K562 (cell line): ENCODE data around the gene TIMM17A. TPM values are rescaled to one million over a fixed set of nuclear protein-coding genes. Genes with fewer than 3 reads are reported as not detected.

ENCODE experiments used
- CBX3 ChIP-seq, 2 experiments: IDR thresholded peaks; 1 replicate in 1 of 2; 2 replicates in 1 of 2; pipeline ENCODE4 v1.6.1; 2012; ENCODE audit warnings: inconsistent platforms in 2 of 2, low read length in 2 of 2, borderline replicate concordance in 1 of 2, control low read depth in 1 of 2
- CHD4 ChIP-seq: fragments of 200-600 bp; sonication (generic); IDR thresholded peaks from 3 replicates; pipeline ENCODE4 v1.6.1; 2012; ENCODE audit warnings: low read depth, mild to moderate bottlenecking, mixed read lengths, low read length, inconsistent platforms; ENCODE audit not compliant: insufficient read depth, insufficient replicate concordance, poor library complexity, severe bottlenecking
- HDAC2 ChIP-seq: fragments of 450-650 bp; IDR thresholded peaks from 2 replicates; pipeline ENCODE4 v1.6.1; 2016; ENCODE audit warnings: mild to moderate bottlenecking
- PURB ChIP-seq: sonication (generic); formaldehyde crosslinking; IDR thresholded peaks from 2 replicates; pipeline ENCODE4 v1.9.0; 2021; ENCODE audit warnings: low read depth, mild to moderate bottlenecking, missing genetic modification reagents
- SMAD1 ChIP-seq: fragments of 150-350 bp; IDR thresholded peaks from 2 replicates; pipeline ENCODE4 v1.6.1; 2014; ENCODE audit warnings: low read length, low read depth; ENCODE audit not compliant: partially characterized antibody
- SMARCA5 ChIP-seq: fragments of 450-650 bp; IDR thresholded peaks from 2 replicates; pipeline ENCODE4 v1.6.1; 2016
- SNIP1 ChIP-seq: fragments of 450-650 bp; IDR thresholded peaks from 2 replicates; pipeline ENCODE4 v1.7.1; 2017; ENCODE audit warnings: low read depth, mild to moderate bottlenecking
- THRAP3 ChIP-seq: fragments of 450-650 bp; IDR thresholded peaks from 2 replicates; pipeline ENCODE4 v1.6.1; 2016; ENCODE audit warnings: mild to moderate bottlenecking, inconsistent platforms, borderline replicate concordance
- ZNF23 ChIP-seq: fragments of 250-450 bp; sonication (Bioruptor Pico); IDR thresholded peaks from 2 replicates; pipeline ENCODE4 v1.4.0; 2020; ENCODE audit warnings: mild to moderate bottlenecking
- ZNF232 ChIP-seq: sonication (generic); formaldehyde crosslinking; IDR thresholded peaks from 2 replicates; pipeline ENCODE4 v1.8.0; 2022; ENCODE audit warnings: mild to moderate bottlenecking, missing genetic modification reagents
- ZNF644 ChIP-seq: fragments of 200-800 bp; sonication (Bioruptor generic); IDR thresholded peaks from 2 replicates; pipeline ENCODE4 v1.6.1; 2016; ENCODE audit warnings: low read depth, missing genetic modification characterization, missing compliant biosample characterization
- polyA plus RNA-seq, 8 experiments: library from polyadenylated mRNA; depleted of rRNA in 4 of 8; stranded (reverse) in 5 of 8; unstranded in 3 of 8; fragments of >200 nt; fragmentation: Nextera tagmentation in 2 of 8; fragmentation: Illumina TruSeq in 1 of 8; extraction: Ambion mirVana in 2 of 8; extraction: Trizol in 1 of 8; gene quantifications; 2 replicates each; pipeline versions ENCODE4 v1.2.1 to v1.2.3, GENCODE V29; 2011 to 2014; ENCODE audit warnings: inconsistent platforms in 1 of 8, missing spikeins in 1 of 8
- total RNA-seq, 7 experiments: library from RNA; depleted of rRNA in 6 of 7; stranded (reverse); fragments of >200 nt in 6 of 7; fragmentation: Illumina TruSeq in 2 of 7; extraction: Trizol in 2 of 7; gene quantifications; 2 replicates each; pipeline versions ENCODE4 v1.2.1 to v1.2.3, GENCODE V29; 2011 to 2021; ENCODE audit warnings: low replicate concordance in 1 of 7
- TF ChIP-seq, protein P1 (sequence below): fragments of 250-450 bp; sonication (Bioruptor Pico); IDR thresholded peaks from 2 replicates; pipeline ENCODE4 v1.9.0; 2021; ENCODE audit warnings: mild to moderate bottlenecking, inconsistent platforms
- TF ChIP-seq, protein P2 (sequence below): IDR thresholded peaks from 3 replicates; pipeline ENCODE4 v1.6.1; 2011; ENCODE audit warnings: borderline replicate concordance, mild to moderate bottlenecking, moderate library complexity; ENCODE audit not compliant: insufficient read length; ENCODE audit errors: extremely low read depth
- TF ChIP-seq, protein P3 (sequence below): sonication (generic); formaldehyde crosslinking; IDR thresholded peaks from 2 replicates; pipeline ENCODE4 v1.8.0; 2022; ENCODE audit warnings: mild to moderate bottlenecking, low read depth, missing genetic modification reagents
- TF ChIP-seq, protein P4 (sequence below): sonication (generic); formaldehyde crosslinking; IDR thresholded peaks from 2 replicates; pipeline ENCODE4 v1.8.1; 2023; ENCODE audit warnings: mild to moderate bottlenecking, missing genetic modification reagents, moderate library complexity
- TF ChIP-seq, protein P5 (sequence below): fragments of 250-450 bp; sonication (Bioruptor Pico); IDR thresholded peaks from 2 replicates; pipeline ENCODE4 v1.5.0; 2021; ENCODE audit warnings: mild to moderate bottlenecking, borderline replicate concordance

The TIMM17A gene
- total and polyA plus RNA-seq, 9 of the 15 experiments (the other 6 are each of a cell fraction or from before 2014, with no cell fraction given): 116 to 744 (median 180) TPM

DNA sequence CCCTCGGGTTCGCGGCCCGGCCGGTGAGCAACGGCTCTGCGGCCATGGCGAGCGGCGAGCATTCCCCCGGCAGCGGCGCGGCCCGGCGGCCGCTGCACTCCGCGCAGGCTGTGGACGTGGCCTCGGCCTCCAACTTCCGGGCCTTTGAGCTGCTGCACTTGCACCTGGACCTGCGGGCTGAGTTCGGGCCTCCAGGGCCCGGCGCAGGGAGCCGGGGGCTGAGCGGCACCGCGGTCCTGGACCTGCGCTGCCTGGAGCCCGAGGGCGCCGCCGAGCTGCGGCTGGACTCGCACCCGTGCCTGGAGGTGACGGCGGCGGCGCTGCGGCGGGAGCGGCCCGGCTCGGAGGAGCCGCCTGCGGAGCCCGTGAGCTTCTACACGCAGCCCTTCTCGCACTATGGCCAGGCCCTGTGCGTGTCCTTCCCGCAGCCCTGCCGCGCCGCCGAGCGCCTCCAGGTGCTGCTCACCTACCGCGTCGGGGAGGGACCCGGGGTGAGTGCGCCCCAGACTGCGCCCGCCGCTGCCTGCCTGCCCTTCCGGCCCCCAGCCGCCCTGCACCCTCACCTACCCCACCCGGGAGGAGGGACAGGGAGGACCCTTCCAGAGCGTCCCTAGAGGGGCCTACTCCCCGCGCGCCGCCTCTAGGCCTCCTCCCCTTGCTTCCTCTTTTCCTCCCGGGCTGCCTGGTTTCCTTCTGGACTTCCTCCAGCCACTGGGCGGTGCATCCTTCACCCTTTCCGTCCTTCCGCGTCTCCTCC, 27.5 kb downstream of the TIMM17A start, which contains the start of gene RNPEP (continued):
- TF ChIP-seq, protein P1, sequence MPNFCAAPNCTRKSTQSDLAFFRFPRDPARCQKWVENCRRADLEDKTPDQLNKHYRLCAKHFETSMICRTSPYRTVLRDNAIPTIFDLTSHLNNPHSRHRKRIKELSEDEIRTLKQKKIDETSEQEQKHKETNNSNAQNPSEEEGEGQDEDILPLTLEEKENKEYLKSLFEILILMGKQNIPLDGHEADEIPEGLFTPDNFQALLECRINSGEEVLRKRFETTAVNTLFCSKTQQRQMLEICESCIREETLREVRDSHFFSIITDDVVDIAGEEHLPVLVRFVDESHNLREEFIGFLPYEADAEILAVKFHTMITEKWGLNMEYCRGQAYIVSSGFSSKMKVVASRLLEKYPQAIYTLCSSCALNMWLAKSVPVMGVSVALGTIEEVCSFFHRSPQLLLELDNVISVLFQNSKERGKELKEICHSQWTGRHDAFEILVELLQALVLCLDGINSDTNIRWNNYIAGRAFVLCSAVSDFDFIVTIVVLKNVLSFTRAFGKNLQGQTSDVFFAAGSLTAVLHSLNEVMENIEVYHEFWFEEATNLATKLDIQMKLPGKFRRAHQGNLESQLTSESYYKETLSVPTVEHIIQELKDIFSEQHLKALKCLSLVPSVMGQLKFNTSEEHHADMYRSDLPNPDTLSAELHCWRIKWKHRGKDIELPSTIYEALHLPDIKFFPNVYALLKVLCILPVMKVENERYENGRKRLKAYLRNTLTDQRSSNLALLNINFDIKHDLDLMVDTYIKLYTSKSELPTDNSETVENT (CRISPR knock-in tag): peak; percentile 67; the same call in 1 of the 2 replicates
- TF ChIP-seq ZNF644 (tag) (no peak), CHD4 (peak; percentile 45), ZNF232 (CRISPR knock-in tag) (peak; percentile 72; the same call in 1 of the 2 replicates), ZNF23 (CRISPR knock-in tag) (no peak), CBX3 (IDR thresholded peaks at IDR 0.05; ENCODE audit: borderline replicate concordance in 1 of 2, low read length in 2 of 2) (0 out of 3 replicates have a peak, but pooled peaks of 1 of the 2 experiments have one; percentile 26), PURB (CRISPR knock-in tag) (no peak), SNIP1 (no peak), SMARCA5 (peak; percentile 70; the same call in 1 of the 2 replicates), THRAP3 (no peak), SMAD1 (peak; percentile 45), HDAC2 (no peak; the same call in 1 of the 2 replicates)
- TF ChIP-seq, protein P2, sequence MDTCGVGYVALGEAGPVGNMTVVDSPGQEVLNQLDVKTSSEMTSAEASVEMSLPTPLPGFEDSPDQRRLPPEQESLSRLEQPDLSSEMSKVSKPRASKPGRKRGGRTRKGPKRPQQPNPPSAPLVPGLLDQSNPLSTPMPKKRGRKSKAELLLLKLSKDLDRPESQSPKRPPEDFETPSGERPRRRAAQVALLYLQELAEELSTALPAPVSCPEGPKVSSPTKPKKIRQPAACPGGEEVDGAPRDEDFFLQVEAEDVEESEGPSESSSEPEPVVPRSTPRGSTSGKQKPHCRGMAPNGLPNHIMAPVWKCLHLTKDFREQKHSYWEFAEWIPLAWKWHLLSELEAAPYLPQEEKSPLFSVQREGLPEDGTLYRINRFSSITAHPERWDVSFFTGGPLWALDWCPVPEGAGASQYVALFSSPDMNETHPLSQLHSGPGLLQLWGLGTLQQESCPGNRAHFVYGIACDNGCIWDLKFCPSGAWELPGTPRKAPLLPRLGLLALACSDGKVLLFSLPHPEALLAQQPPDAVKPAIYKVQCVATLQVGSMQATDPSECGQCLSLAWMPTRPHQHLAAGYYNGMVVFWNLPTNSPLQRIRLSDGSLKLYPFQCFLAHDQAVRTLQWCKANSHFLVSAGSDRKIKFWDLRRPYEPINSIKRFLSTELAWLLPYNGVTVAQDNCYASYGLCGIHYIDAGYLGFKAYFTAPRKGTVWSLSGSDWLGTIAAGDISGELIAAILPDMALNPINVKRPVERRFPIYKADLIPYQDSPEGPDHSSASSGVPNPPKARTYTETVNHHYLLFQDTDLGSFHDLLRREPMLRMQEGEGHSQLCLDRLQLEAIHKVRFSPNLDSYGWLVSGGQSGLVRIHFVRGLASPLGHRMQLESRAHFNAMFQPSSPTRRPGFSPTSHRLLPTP: peak; percentile 18
- TF ChIP-seq, protein P3, sequence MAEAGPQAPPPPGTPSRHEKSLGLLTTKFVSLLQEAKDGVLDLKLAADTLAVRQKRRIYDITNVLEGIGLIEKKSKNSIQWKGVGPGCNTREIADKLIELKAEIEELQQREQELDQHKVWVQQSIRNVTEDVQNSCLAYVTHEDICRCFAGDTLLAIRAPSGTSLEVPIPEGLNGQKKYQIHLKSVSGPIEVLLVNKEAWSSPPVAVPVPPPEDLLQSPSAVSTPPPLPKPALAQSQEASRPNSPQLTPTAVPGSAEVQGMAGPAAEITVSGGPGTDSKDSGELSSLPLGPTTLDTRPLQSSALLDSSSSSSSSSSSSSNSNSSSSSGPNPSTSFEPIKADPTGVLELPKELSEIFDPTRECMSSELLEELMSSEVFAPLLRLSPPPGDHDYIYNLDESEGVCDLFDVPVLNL: peak; percentile 74; the same call in 1 of the 2 replicates
- TF ChIP-seq, protein P4, sequence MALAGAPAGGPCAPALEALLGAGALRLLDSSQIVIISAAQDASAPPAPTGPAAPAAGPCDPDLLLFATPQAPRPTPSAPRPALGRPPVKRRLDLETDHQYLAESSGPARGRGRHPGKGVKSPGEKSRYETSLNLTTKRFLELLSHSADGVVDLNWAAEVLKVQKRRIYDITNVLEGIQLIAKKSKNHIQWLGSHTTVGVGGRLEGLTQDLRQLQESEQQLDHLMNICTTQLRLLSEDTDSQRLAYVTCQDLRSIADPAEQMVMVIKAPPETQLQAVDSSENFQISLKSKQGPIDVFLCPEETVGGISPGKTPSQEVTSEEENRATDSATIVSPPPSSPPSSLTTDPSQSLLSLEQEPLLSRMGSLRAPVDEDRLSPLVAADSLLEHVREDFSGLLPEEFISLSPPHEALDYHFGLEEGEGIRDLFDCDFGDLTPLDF (CRISPR knock-in tag): peak; percentile 77; the same call in 1 of the 2 replicates
- TF ChIP-seq, protein P5, sequence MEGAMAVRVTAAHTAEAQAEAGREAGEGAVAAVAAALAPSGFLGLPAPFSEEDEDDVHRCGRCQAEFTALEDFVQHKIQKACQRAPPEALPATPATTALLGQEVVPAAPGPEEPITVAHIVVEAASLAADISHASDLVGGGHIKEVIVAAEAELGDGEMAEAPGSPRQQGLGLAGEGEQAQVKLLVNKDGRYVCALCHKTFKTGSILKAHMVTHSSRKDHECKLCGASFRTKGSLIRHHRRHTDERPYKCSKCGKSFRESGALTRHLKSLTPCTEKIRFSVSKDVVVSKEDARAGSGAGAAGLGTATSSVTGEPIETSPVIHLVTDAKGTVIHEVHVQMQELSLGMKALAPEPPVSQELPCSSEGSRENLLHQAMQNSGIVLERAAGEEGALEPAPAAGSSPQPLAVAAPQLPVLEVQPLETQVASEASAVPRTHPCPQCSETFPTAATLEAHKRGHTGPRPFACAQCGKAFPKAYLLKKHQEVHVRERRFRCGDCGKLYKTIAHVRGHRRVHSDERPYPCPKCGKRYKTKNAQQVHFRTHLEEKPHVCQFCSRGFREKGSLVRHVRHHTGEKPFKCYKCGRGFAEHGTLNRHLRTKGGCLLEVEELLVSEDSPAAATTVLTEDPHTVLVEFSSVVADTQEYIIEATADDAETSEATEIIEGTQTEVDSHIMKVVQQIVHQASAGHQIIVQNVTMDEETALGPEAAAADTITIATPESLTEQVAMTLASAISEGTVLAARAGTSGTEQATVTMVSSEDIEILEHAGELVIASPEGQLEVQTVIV (CRISPR knock-in tag): no peak
